COR-L47 (cell line): Measurements from ENCODE around the gene ITPRID2.

Source experiments
- DNase-seq: peaks from one replicate; lab custom pipeline; 2025; lab: John Stamatoyannopoulos, UW

Gene ITPRID2

DNA sequence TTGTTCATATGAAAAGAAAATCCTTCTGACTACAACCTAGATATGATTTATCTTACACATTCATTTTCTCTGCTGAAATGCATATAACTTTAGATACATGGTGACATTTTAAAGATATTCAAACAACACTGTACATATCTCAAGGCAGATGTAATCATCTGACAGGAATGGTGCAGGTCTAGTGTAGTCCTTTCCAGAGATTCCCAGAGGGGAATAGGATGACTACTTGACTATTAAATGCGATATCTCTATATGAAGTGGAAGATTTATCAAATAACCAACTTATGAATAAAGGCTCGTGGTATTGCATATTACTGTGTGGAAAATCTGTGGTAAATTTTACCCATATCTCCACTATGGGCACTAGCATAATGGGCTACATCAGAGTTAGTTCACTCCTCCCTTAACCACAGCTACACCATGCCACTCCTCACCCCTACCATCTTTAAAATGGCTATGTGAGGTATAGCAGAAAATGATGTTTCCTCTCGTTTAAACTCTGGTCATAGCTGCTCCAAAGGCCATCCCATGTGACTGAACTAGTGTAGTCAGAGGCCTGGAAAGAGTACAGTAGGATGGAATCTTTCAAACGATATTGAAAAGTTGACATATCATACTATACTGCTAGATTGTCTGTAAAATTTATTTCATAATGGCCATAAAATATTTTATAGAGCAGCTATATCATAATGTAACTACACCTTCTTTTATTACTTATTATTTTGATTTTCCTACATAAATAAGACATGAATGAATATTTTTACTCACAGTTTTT, 9.1 kb upstream of the ITPRID2 start:
- no peak for DNase-seq

DNA sequence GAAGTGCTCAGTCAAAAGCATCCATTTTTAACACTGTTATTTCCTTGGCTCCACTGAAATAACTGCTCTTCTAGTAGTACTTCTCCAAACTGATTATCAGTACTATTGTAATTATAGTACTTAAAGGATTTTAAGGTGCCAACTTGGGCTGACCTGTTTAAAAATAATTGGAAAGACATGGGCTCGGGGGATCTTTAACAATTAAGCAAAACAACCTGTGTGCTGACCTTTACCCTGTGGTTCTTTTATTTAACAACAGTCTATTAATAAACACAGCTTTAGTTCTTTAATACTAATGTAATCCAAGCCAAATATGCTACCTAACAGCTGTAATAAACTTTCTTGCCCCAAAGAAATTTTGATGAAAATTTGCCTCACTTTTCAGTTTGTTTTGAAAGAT, 6.9 kb upstream of the ITPRID2 start:
- DNase-seq: no peak

DNA sequence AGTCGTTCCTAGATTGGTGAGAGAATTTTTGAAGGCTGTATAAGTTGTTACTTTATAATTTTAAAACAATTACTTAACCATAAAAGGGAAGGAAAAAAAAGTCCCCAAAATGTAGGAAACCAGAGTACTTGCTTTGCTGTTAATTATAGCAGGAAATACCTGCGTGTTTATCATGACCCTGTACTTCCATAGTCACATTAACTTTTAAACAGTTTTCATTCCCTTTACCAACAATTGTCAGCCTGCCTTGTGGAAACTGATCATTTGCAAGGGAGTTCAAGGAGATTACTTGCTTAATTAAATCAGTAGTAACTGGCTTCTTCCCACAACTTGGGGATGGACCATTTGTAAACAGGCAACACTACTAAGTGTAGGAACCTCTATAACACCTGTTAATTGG, 6.4 kb upstream of the ITPRID2 start:
- DNase-seq: no peak

DNA sequence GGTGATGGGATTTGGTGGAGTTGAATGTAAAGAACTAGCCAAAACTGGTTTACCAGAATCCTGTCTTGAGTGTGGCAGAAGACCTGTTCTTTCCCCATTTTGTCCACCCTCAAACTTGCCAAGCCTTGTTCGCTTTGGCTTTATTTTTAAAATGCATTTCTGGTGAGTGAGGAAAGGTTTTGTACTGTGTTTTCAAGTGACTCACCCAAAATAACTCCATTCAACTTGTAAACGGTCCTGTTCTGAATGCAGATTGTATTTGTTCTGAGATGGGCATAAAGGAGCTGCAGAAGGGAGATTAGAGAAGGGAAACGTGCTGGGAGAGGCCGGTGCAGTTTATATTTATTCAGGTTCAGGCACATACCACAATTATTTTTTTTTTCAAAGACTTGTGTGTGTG, 5.3 kb upstream of the ITPRID2 start:
- DNase-seq: no peak

DNA sequence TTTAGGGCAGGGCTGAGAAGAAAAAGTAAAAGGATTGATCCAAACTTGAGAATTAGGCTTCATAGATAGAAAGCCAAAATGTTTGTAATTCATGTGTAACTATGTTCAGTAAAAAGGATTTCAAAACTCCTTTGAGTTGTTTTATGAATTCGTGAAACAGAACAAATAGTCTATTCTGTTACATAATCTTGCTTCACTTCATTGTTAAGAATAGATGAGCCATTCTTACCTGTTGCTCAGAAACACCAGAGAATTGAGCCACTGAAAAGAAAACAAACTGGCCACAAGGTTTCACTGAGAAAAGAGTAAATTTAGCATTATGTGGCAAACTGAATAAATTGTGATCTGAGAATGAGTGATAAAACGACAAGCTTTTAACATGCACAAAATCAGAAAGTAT, 4.5 kb upstream of the ITPRID2 start:
- no peak for DNase-seq

DNA sequence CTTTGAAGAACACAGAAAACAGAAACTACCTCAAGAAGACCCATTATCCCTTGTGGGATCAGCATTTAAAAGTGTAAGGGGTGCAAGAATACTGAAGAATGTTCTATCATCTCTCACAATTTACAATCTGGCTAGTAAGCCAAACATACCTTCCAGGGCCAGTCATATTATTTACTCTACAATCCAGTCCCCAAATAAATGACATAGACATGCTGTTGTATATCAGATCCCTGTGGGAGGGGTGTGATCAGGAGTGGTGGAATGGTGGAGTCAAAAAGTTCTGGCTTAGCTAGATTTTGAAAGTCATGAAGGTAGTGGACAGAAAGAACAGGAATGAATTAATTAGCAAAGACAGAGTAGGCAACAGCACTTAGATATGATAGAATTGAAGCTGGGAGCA, 1.8 kb upstream of the ITPRID2 start:
- DNase-seq: no peak

DNA sequence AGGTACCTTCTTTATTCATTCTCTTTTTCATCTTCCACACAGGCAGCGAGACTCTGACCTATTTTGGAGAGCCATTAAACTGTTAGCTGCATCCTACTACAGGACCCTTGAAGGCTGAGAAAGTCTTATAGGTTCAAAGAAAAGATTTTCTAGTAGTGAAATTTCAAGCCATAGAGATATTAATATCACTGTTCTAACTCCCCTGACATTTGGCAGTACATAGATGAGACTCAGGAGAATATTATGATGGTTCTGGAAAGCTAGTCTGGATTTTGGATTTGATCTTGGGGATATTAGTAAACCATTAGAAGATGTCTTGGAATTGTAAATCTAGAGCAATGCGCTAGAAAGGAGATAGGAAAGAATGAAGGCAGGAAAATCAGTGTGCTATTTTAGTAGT, 1.3 kb upstream of the ITPRID2 start:
- DNase-seq: no peak

DNA sequence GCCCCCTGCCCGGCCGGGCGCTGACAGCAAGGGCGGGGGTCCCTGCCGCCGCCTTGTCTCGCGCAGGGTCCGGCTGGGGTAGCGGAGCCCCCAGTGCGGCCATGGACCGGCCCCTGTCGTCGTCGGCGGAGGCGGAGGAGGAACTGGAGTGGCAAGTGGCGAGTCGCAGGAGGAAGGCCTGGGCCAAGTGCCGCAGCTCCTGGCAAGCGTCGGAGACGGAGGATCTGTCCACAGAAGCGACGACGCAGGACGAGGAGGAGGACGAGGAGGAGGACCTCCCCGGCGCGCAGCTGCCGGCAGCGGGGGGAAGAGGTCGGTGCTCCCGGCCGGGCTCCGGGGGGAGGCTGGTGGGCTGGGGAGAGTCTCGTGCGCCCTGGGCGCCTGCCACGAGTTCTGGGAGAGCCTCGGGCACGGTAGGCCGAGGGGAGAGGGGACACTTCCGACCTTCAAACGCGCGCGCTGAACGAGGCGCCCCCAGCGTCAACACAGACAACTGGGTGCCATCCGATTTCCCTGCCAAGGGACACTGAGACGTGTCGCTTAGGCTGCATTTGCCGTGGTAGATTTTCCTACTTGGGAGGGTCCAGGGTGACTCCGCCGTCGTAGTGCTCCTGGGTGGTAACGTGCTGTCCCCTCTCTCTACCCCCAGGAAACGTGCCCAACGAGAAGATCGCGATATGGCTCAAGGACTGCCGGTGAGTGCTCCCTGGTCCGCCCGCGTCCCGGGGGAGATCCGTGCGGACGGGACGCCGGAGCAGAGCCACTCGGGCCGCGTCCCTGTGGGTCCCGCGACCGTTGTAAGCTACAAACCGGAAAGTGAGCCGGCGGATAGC, 652 bp downstream of the ITPRID2 start:
- peak; percentile 54 for DNase-seq

DNA sequence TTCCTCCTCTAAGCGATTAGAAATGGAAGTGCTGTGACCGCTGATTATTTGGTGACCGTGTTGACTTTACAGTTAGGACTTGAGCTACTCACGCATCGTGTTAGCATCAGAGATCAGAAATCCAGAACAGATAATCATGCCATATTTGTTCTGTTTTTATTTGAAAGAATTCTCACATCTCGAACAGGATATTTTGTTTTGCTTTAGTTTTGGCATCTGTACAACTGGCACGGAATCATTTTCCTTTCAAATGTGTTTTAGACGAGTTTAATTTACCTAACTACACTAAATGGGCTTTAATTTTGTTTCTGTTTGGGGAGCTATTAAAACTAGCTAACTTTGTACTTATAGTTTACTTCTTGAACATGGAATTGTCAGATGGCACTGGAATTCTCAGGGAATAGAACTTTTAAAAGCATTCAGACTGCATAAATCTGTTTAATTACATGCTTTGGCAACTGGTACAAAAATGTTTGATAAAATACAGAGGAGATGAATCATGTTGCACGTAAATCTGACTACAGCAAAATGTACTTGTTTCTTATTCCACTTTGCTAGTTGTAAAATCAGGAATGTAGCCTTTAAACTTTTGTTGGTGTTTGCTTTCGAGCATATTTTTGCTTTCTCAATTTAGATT, 1.4 kb downstream of the ITPRID2 start:
- peak; percentile 45 for DNase-seq

DNA sequence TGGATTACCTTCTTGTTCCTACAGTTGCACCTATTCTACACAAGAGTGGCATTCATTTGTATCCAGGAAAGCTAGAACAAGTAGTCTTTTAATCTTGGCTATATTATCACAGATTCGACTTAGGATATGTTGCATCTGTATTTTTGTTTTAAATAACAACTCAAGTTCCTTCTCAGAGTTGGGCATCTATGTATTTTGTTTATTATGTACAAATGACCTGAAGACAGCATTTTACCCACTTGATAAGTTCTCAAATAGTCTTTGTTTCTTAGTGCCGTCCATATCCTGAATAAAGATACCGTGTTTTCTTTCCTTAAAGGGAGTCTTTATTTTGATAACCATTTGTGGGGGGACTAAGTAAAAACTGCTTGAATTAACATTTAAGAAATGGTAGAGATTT, 2.9 kb downstream of the ITPRID2 start:
- DNase-seq: no peak

DNA sequence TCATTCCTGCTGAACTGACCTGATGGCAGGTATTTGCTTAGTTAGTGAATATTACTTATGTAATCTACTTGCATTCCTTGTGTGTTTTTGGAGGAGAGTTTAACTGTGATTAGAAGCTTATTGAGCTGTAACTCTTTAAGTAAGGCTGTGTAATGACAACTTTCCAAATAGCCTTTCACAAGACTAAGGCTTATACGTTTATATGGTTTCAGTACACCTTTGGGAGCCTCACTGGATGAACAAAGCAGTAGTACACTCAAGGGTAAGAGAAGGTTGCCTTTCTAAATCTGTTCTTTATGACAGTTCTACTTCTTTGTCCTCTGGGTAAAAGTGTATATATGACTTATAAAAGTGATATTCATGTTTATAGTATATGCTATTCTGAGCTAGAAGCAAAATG, 4.3 kb downstream of the ITPRID2 start:
- no peak for DNase-seq

DNA sequence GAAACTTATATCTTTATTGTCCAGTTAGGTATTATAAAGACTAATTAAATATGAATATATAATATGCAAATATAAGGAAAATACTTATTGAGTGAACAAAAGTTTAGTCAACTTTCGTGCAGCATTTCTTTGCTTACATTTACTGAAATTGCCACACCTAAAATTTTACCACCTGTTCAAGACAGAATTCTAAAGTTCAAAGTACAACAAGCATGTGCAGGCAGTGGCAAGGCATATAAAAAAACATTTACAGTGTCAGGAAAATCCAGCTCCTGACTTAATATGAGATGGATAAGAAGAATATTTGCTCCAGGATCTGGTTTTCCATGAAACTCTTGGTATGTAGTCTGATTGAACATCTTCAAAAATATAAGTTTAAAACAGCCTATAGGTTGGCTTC, 4.8 kb downstream of the ITPRID2 start:
- DNase-seq: no peak

DNA sequence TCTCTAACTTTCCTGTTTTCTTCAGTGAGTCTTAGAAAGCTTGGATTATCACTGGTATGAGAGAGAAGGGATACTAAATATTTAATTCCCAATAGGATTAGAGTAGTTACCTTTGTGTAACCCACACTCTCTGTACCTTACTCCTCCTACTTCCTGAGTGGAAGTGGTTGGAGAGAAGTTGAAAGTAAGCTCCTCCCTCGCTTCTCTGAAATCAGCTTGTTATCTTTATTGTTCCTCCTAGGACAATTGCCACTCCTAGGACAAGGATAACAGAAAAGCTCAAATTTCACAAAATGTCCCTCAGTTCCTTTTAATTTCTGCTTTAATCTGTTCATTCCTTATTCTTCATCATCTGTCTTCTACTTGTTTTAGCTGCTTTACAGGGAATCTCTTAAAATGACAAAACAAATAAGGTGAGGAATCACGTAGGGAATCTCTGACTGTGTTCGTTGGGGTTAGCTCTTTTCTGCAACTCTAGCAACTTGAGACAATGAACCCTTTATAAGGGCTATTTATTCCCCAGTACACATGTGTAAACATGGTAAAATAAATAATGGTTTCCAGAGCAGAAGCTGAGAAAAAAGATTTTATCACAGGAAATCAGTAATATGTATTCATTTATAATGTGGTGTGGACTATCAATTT, 8.6 kb downstream of the ITPRID2 start:
- no peak for DNase-seq

DNA sequence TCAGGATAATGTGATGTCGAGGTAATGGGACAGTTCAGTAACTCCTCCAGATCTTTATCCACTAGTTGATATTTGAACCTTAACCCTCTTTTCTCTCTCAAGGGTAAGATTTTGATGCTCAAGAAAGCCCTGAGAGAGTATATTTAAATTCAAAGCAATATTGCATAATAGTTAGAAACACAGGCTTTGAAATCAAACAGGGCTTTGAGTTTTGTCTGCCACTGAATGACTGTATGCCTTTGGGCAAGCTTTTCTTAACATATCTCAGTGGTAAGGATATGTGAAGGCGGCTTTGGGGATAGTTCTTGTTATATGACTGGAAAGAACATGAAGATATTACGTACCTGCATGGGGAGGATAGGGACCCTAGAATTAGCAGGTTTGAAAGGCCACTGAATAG, 11.1 kb downstream of the ITPRID2 start:
- no peak for DNase-seq

DNA sequence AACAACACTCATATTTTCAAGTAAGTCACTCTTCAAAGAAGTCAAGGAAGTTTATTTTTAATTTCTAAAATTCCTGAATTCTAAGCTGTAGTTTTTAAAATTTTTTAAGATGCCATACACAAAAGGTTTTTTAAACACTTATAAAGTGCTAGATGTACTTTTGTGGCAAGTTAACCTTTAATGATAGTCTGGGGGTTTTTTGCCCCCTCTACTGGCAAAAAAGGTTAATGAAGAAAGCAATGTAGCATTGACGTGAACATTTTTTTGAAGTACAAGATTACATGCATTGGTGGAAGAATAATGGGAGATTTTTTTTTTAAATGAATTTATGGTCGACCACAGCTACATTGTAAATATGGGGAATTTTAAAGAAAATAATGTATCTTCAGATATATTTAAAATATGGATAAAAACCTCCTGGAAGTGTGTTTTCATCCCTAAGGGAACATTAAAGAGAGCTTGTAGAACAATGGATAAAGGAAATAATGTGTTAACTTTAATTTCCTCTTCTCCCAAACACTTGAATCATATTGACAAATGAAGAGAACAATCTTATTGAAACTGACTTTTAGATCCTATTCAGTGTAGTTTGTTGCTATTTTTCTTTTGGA, 12.6 kb downstream of the ITPRID2 start:
- DNase-seq: peak; percentile 29

DNA sequence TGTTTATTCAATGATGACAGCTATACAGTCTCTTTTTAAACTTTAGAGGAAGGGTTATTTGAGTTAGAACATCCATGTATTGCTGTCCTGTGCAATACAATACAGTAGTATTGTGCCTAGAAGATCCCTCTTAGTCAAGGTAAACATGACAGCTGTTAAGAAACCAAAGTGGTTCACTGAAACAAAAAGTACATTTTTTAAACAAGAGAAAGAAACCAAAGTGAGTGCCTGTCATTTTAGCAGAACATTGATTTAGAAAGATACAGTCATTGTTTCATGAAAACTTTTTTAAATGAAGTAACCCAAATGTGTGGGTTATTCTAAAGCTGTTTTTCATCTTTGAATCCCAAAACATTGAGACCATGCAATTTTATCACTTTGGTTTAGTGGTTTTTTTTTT, 15.5 kb downstream of the ITPRID2 start:
- no peak for DNase-seq

DNA sequence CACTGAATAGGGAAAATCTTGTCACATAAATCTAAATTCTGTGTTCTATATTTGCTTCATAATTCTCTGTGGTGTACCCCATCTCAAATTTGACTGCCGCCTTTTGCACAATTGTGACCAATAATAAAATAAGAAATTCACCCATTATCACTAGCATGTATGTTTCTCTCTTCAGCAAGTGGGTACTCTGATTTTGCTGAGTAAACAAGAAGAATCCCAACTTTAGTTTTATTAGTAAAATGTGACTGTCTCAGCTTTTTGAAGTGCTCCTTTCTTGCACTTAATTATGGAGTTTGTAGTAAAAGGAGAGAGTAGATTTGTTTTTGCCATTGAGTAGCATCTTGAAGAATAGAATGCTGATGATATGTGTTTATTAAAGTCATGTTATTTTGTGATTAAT, 16.1 kb downstream of the ITPRID2 start:
- no peak for DNase-seq

DNA sequence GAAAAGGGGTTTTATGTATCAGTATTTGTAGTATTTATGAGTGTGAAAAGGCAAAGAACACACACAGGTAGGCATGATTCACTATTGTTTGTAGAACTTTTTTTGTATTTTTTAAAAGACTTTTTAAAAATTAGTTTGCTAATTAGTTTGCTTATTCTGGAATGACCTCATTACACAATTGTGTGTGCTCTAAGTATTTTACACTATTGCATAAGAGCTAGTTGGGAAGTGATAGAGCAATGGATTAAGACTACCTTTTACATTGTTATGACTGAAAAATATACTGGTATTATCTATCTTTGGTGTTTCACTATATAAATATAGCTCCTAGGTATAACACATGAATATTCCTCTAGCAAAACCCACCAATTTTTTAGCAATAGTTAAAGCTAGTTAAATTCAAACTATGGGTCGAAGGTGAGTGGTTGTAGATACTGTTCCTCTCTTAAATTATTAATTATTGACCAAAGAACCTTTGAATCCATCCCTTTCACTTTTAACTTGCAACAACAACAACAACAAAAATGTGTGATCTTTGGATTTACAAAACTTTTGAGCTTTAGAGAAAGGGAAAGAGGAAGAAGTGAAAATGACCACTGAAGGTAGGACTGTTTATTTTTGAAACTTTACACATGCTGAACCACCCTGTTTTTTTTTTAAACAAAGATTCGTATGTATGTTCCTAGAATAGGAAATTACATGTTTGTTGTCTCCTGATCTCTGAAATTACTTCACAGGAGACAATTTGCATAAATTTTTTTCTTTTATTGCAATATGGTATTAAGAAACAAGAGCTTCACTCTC, 18.7 kb downstream of the ITPRID2 start:
- DNase-seq: no peak

DNA sequence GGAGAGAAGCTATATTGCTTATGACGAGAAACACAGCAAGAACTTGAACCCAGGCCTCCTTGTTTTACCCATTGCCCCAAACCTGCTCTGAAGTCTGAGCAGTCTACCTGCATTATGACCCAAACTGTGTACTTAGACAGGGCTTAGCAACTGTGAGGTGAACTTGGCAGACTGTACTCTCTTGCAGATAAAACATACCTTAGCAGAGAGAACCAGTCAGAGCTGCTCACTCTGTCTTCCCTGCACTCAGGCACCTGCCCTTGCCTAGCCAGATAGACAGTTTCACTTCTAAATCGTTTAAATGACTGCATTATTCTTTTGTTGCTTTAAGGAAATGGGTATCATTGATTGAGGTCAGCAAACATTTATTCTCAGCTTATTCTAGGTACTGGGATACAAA, 20.3 kb downstream of the ITPRID2 start:
- no peak for DNase-seq

DNA sequence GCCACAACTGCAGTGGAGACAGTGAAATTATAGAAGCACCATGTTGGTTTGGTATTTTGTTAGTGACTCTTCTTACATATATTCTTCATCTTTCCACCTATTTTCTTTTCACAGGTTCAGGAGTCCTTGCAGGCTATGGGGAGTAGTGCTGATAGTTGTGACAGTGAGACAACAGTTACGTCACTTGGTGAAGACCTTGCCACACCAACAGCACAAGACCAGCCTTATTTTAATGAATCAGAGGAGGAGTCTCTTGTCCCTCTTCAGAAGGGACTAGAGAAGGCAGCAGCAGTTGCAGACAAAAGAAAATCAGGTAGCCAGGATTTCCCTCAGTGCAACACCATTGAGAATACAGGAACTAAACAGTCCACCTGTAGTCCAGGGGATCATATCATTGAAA, 23.6 kb downstream of the ITPRID2 start:
- DNase-seq: no peak
